WTC11 (cell line): ENCODE results near the gene PRR14. TPM values are rescaled to one million over a fixed set of nuclear protein-coding genes. Genes with fewer than 3 reads are reported as not detected.

Experiments
- ATAC-seq: fragments of 200-7000 bp; cut with Tn5 transposase; 2 replicates; pipeline ENCODE4 v1.10.0; 2021; ENCODE audit warnings: mild to moderate bottlenecking, moderate library complexity
- CTCF ChIA-PET: fragments of 300-600 bp; sonication (Branson Sonifier 250); formaldehyde crosslinking; loops from one replicate; lab custom pipeline; 2021; ENCODE audit warnings: antibody characterized with exemption; lab: Charles Lee
- POLR2A ChIA-PET: fragments of 350-600 bp; sonication (Branson Sonifier 250); formaldehyde crosslinking; loops from one replicate; lab custom pipeline; 2021; ENCODE audit warnings: antibody characterized with exemption; lab: Charles Lee
- DNase-seq: peaks from one replicate; pipeline ENCODE4 v3.0.0; 2021; ENCODE audit warnings: low spot score
- H3K27ac Mint-ChIP-seq: 2 replicates; pipeline ENCODE4 v1.8.0; 2021; ENCODE audit warnings: mixed read lengths
- H3K27me3 Mint-ChIP-seq: 2 replicates; pipeline ENCODE4 v1.8.0; 2021; ENCODE audit warnings: low read depth, mild to moderate bottlenecking, moderate library complexity, mixed read lengths
- H3K36me3 Mint-ChIP-seq: 2 replicates; pipeline ENCODE4 v1.8.0; 2021; ENCODE audit warnings: mixed read lengths
- H3K4me1 Mint-ChIP-seq: 2 replicates; pipeline ENCODE4 v1.8.0; 2022; ENCODE audit warnings: mixed read lengths
- H3K4me3 Mint-ChIP-seq: 2 replicates; pipeline ENCODE4 v1.8.0; 2021; ENCODE audit warnings: mild to moderate bottlenecking, moderate library complexity, mixed read lengths
- H3K9me3 Mint-ChIP-seq: 2 replicates; pipeline ENCODE4 v1.8.0; 2021; ENCODE audit warnings: mixed read lengths
- ETV6 ChIP-seq: sonication (generic); formaldehyde crosslinking; IDR thresholded peaks from 2 replicates; pipeline ENCODE4 v1.8.1; 2022; ENCODE audit warnings: mild to moderate bottlenecking, missing genetic modification reagents
- FOXK1 ChIP-seq: sonication (generic); formaldehyde crosslinking; IDR thresholded peaks from 2 replicates; pipeline ENCODE4 v1.8.0; 2022; ENCODE audit warnings: mild to moderate bottlenecking, moderate library complexity, missing genetic modification reagents
- GABPB1 ChIP-seq: sonication (generic); formaldehyde crosslinking; IDR thresholded peaks from 2 replicates; pipeline ENCODE4 v1.8.1; 2023; ENCODE audit warnings: mild to moderate bottlenecking, missing genetic modification reagents
- GRHL2 ChIP-seq: fragments of 250-450 bp; sonication (Bioruptor Pico); IDR thresholded peaks from 2 replicates; pipeline ENCODE4 v1.8.0; 2022; ENCODE audit warnings: mild to moderate bottlenecking, moderate library complexity; ENCODE audit not compliant: insufficient replicate concordance, severe bottlenecking
- JUN ChIP-seq: sonication (generic); formaldehyde crosslinking; IDR thresholded peaks from 2 replicates; pipeline ENCODE4 v1.8.0; 2023; ENCODE audit warnings: mild to moderate bottlenecking, missing genetic modification reagents
- MXD4 ChIP-seq: fragments of 250-450 bp; sonication (Bioruptor Pico); IDR thresholded peaks from 2 replicates; pipeline ENCODE4 v1.8.0; 2021; ENCODE audit warnings: mild to moderate bottlenecking, moderate library complexity, borderline replicate concordance
- MYBL2 ChIP-seq: sonication (generic); formaldehyde crosslinking; IDR thresholded peaks from 2 replicates; pipeline ENCODE4 v1.8.1; 2023; ENCODE audit warnings: mild to moderate bottlenecking, moderate library complexity, missing genetic modification reagents
- NR1H2 ChIP-seq: sonication (generic); formaldehyde crosslinking; IDR thresholded peaks from 2 replicates; pipeline ENCODE4 v1.9.0; 2021; ENCODE audit warnings: mild to moderate bottlenecking, moderate library complexity, missing genetic modification reagents
- PRRX2 ChIP-seq: fragments of 250-450 bp; sonication (Bioruptor Pico); IDR thresholded peaks from 2 replicates; pipeline ENCODE4 v1.8.0; 2021; ENCODE audit warnings: mild to moderate bottlenecking
- SMAD4 ChIP-seq: sonication (generic); formaldehyde crosslinking; IDR thresholded peaks from 2 replicates; pipeline ENCODE4 v1.8.0; 2022; ENCODE audit warnings: mild to moderate bottlenecking, missing genetic modification reagents
- SOX15 ChIP-seq: fragments of 250-450 bp; sonication (Bioruptor Pico); IDR thresholded peaks from 2 replicates; pipeline ENCODE4 v1.9.0; 2021; ENCODE audit warnings: mild to moderate bottlenecking
- TEAD1 ChIP-seq: sonication (generic); formaldehyde crosslinking; IDR thresholded peaks from 2 replicates; pipeline ENCODE4 v1.8.0; 2022; ENCODE audit warnings: mild to moderate bottlenecking, missing genetic modification reagents
- ZNF317 ChIP-seq: sonication (generic); formaldehyde crosslinking; IDR thresholded peaks from 2 replicates; pipeline ENCODE4 v1.8.1; 2023; ENCODE audit warnings: low read depth, mild to moderate bottlenecking, moderate library complexity, missing genetic modification reagents, borderline replicate concordance
- total RNA-seq: library from RNA; stranded (reverse); gene quantifications from 3 replicates; pipeline ENCODE4 v1.2.3, GENCODE V29; 2021
- TF ChIP-seq, protein P1 (sequence below): sonication (generic); formaldehyde crosslinking; IDR thresholded peaks from 2 replicates; pipeline ENCODE4 v1.8.1; 2023; ENCODE audit warnings: mild to moderate bottlenecking, missing genetic modification reagents, moderate library complexity
- TF ChIP-seq, protein P2 (sequence below): fragments of 250-450 bp; sonication (Bioruptor Pico); IDR thresholded peaks from 2 replicates; pipeline ENCODE4 v1.9.0; 2021; ENCODE audit warnings: mild to moderate bottlenecking, borderline replicate concordance
- TF ChIP-seq, protein P3 (sequence below): sonication (generic); formaldehyde crosslinking; IDR thresholded peaks from 2 replicates; pipeline ENCODE4 v1.8.0; 2023; ENCODE audit warnings: missing genetic modification reagents, mild to moderate bottlenecking, borderline replicate concordance
- TF ChIP-seq, protein P4 (sequence below): sonication (generic); formaldehyde crosslinking; IDR thresholded peaks from 2 replicates; pipeline ENCODE4 v1.8.1; 2022; ENCODE audit warnings: mild to moderate bottlenecking, moderate library complexity, missing genetic modification reagents
- TF ChIP-seq, protein P5 (sequence below): fragments of 250-450 bp; sonication (Bioruptor Pico); IDR thresholded peaks from 2 replicates; pipeline ENCODE4 v1.9.0; 2021; ENCODE audit warnings: mild to moderate bottlenecking

The PRR14 gene
- total RNA-seq, 1 experiment from 2014 or later: 21.9 TPM

DNA sequence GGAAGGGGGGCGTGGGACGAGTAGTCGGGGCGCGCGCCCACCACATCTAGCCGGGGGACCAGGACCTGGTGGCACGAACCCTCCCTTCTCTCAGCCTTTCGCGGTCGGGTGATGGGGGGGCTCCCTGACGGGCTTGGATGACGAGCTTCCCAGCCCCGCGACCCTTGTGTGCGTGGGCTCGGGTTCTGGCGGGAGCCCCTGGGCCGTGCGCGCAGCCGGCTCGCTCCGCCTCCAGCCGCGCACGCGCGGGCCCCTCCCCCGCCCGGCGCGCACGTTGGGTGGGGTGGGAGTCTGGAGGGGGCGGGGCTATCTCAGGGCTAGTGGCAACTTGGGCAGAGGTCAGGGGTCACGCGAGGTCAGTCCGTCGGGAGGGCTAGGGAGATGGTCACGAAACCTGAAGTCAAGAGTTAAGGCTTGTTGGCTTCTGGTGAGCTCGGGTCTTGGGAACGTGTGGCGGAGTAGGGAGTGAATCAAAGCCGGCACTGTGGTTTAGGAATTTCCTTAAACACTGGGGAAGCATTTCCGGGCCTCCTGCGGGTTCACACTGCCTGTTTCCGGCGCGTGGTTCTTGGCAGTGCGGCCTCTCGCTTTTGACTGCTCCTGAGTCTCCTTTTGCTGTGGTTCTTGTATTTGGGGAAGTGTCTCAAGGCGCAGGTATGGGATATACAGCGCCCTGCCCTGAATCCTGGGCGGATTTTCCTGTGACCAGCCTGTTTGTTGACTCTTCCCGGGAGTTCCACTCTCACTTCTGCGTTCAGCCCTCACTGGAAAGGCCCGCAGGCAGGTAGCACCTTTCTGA, 48.3 kb downstream of the PRR14 start, which contains the start of gene SRCAP (continued):
- TF ChIP-seq MYBL2 (CRISPR knock-in tag): no peak
- TF ChIP-seq, protein P1, sequence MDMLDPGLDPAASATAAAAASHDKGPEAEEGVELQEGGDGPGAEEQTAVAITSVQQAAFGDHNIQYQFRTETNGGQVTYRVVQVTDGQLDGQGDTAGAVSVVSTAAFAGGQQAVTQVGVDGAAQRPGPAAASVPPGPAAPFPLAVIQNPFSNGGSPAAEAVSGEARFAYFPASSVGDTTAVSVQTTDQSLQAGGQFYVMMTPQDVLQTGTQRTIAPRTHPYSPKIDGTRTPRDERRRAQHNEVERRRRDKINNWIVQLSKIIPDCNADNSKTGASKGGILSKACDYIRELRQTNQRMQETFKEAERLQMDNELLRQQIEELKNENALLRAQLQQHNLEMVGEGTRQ (CRISPR knock-in tag): 0 out of 2 replicates have a peak, but pooled peaks have one; percentile 14
- TF ChIP-seq, protein P2, sequence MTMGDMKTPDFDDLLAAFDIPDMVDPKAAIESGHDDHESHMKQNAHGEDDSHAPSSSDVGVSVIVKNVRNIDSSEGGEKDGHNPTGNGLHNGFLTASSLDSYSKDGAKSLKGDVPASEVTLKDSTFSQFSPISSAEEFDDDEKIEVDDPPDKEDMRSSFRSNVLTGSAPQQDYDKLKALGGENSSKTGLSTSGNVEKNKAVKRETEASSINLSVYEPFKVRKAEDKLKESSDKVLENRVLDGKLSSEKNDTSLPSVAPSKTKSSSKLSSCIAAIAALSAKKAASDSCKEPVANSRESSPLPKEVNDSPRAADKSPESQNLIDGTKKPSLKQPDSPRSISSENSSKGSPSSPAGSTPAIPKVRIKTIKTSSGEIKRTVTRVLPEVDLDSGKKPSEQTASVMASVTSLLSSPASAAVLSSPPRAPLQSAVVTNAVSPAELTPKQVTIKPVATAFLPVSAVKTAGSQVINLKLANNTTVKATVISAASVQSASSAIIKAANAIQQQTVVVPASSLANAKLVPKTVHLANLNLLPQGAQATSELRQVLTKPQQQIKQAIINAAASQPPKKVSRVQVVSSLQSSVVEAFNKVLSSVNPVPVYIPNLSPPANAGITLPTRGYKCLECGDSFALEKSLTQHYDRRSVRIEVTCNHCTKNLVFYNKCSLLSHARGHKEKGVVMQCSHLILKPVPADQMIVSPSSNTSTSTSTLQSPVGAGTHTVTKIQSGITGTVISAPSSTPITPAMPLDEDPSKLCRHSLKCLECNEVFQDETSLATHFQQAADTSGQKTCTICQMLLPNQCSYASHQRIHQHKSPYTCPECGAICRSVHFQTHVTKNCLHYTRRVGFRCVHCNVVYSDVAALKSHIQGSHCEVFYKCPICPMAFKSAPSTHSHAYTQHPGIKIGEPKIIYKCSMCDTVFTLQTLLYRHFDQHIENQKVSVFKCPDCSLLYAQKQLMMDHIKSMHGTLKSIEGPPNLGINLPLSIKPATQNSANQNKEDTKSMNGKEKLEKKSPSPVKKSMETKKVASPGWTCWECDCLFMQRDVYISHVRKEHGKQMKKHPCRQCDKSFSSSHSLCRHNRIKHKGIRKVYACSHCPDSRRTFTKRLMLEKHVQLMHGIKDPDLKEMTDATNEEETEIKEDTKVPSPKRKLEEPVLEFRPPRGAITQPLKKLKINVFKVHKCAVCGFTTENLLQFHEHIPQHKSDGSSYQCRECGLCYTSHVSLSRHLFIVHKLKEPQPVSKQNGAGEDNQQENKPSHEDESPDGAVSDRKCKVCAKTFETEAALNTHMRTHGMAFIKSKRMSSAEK (CRISPR knock-in tag): no peak
- no peak for TF ChIP-seq PRRX2 (CRISPR knock-in tag)
- no peak for TF ChIP-seq SOX15 (CRISPR knock-in tag)
- peak; percentile 66; the same call in 1 of the 2 replicates for TF ChIP-seq FOXK1 (CRISPR knock-in tag)
- TF ChIP-seq, protein P3, sequence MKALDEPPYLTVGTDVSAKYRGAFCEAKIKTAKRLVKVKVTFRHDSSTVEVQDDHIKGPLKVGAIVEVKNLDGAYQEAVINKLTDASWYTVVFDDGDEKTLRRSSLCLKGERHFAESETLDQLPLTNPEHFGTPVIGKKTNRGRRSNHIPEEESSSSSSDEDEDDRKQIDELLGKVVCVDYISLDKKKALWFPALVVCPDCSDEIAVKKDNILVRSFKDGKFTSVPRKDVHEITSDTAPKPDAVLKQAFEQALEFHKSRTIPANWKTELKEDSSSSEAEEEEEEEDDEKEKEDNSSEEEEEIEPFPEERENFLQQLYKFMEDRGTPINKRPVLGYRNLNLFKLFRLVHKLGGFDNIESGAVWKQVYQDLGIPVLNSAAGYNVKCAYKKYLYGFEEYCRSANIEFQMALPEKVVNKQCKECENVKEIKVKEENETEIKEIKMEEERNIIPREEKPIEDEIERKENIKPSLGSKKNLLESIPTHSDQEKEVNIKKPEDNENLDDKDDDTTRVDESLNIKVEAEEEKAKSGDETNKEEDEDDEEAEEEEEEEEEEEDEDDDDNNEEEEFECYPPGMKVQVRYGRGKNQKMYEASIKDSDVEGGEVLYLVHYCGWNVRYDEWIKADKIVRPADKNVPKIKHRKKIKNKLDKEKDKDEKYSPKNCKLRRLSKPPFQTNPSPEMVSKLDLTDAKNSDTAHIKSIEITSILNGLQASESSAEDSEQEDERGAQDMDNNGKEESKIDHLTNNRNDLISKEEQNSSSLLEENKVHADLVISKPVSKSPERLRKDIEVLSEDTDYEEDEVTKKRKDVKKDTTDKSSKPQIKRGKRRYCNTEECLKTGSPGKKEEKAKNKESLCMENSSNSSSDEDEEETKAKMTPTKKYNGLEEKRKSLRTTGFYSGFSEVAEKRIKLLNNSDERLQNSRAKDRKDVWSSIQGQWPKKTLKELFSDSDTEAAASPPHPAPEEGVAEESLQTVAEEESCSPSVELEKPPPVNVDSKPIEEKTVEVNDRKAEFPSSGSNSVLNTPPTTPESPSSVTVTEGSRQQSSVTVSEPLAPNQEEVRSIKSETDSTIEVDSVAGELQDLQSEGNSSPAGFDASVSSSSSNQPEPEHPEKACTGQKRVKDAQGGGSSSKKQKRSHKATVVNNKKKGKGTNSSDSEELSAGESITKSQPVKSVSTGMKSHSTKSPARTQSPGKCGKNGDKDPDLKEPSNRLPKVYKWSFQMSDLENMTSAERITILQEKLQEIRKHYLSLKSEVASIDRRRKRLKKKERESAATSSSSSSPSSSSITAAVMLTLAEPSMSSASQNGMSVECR (CRISPR knock-in tag): peak; percentile 43; the same call in 1 of the 2 replicates
- peak; percentile 41; the same call in 1 of the 2 replicates for TF ChIP-seq TEAD1 (CRISPR knock-in tag)
- TF ChIP-seq ETV6: 0 out of 2 replicates have a peak, but pooled peaks have one; percentile 22
- TF ChIP-seq, protein P4, sequence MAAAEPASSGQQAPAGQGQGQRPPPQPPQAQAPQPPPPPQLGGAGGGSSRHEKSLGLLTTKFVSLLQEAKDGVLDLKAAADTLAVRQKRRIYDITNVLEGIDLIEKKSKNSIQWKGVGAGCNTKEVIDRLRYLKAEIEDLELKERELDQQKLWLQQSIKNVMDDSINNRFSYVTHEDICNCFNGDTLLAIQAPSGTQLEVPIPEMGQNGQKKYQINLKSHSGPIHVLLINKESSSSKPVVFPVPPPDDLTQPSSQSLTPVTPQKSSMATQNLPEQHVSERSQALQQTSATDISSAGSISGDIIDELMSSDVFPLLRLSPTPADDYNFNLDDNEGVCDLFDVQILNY (CRISPR knock-in tag): 0 out of 2 replicates have a peak, but pooled peaks have one; percentile 7
- TF ChIP-seq JUN (CRISPR knock-in tag): 0 out of 2 replicates have a peak, but pooled peaks have one; percentile 19
- TF ChIP-seq GABPB1 (CRISPR knock-in tag): no peak; the same call in 1 of the 2 replicates
- TF ChIP-seq ZNF317 (CRISPR knock-in tag): no peak
- no peak for TF ChIP-seq SMAD4 (CRISPR knock-in tag)

DNA sequence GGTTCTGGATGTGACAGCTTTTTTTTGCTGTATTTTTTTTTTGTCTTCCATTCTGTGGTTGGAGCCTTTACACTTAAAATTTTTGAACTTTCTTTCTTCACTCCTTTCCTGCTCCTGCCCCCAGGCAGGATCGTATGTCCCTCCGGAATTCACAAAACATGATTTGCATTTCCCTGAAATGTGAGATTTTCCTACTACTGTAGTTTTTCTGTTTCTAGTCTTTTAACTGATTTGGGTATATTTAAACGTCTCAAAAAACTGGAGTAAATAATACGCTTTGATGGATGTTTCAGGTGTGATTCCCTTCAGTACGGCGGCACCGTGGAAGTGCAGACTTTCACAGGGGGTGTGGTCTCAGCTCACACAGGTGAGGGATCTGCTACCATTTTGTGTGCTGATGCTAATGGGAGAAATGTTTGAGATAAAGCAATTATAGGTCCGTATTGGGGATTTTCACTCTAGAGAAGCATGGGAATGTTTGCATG, 48.9 kb downstream of the PRR14 start:
- Mint-ChIP-seq H3K27ac (peak overlapping the region; percentile 100), H3K4me1 (peaks cover 14% of the 10 kb centered on the region), H3K9me3 (no peaks in the 10 kb centered on the region), H3K27me3 (peaks cover 35% of the 10 kb centered on the region), H3K36me3 (peaks cover 32% of the 10 kb centered on the region), H3K4me3 (peak overlapping the region; percentile 95)
- ChIA-PET POLR2A (interaction anchor here (1.3 kb wide), 2 partner anchors 22 to 41 kb away, joined by 3 read pairs; partner anchors contain the start of gene FBRS), CTCF (no interaction called here)
- DNase-seq (no peak), ATAC-seq (no peak)
- TF ChIP-seq, protein P5, sequence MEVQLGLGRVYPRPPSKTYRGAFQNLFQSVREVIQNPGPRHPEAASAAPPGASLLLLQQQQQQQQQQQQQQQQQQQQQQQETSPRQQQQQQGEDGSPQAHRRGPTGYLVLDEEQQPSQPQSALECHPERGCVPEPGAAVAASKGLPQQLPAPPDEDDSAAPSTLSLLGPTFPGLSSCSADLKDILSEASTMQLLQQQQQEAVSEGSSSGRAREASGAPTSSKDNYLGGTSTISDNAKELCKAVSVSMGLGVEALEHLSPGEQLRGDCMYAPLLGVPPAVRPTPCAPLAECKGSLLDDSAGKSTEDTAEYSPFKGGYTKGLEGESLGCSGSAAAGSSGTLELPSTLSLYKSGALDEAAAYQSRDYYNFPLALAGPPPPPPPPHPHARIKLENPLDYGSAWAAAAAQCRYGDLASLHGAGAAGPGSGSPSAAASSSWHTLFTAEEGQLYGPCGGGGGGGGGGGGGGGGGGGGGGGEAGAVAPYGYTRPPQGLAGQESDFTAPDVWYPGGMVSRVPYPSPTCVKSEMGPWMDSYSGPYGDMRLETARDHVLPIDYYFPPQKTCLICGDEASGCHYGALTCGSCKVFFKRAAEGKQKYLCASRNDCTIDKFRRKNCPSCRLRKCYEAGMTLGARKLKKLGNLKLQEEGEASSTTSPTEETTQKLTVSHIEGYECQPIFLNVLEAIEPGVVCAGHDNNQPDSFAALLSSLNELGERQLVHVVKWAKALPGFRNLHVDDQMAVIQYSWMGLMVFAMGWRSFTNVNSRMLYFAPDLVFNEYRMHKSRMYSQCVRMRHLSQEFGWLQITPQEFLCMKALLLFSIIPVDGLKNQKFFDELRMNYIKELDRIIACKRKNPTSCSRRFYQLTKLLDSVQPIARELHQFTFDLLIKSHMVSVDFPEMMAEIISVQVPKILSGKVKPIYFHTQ (CRISPR knock-in tag): no peak
- TF ChIP-seq MXD4 (no peak), NR1H2 (CRISPR knock-in tag) (no peak), GRHL2 (CRISPR knock-in tag) (no peak), PRRX2 (CRISPR knock-in tag) (no peak)
- TF ChIP-seq, protein P1 (CRISPR knock-in tag): no peak
